ENCODE data around the gene CYP1A2. TPM values are rescaled to one million over a fixed set of nuclear protein-coding genes. Genes with fewer than 3 reads are reported as not detected.

The CYP1A2 gene
- polyA plus RNA-seq, 1 of the 3 experiments (the other 2 are of a cell fraction), result not detected

Small RNA genes within 50 kb of the gene (small RNA-seq; reads per million reads assigned to genes)
- gene MIR4513, result 0 reads per million in 7 experiments

Other genes with a start within 250 kb of the CYP1A2 start
- 3.0 and 3.7 TPM in 2 replicates for gene ARID3B, start 207.6 kb upstream of the CYP1A2 start, polyA plus RNA-seq (2012; rRNA removed)
- 67.7 and 72.4 TPM in 2 replicates for gene CLK3, start 133.0 kb upstream of the CYP1A2 start, polyA plus RNA-seq (2012; rRNA removed)
- gene EDC3, start 52.8 kb upstream of the CYP1A2 start, polyA plus RNA-seq (2012; rRNA removed), result 34.9 and 44.5 TPM in 2 replicates
- 0.07 and 0.15 TPM in 2 replicates for gene CYP1A1, start 23.3 kb upstream of the CYP1A2 start, polyA plus RNA-seq (2012; rRNA removed)
- gene CSK, start 33.2 kb downstream of the CYP1A2 start, polyA plus RNA-seq (2012; rRNA removed), result 34.7 and 53.1 TPM in 2 replicates
- 0.02 TPM in 1 of 2 replicates, not detected in the other for gene LMAN1L, start 64.0 kb downstream of the CYP1A2 start, polyA plus RNA-seq (2012; rRNA removed)
- not detected in 2 replicates for gene CPLX3, start 77.8 kb downstream of the CYP1A2 start, polyA plus RNA-seq (2012; rRNA removed)
- 41.3 and 55.3 TPM in 2 replicates for gene ULK3, start 94.3 kb downstream of the CYP1A2 start, polyA plus RNA-seq (2012; rRNA removed)
- 88.1 and 99.5 TPM in 2 replicates for gene SCAMP2, start 124.5 kb downstream of the CYP1A2 start, polyA plus RNA-seq (2012; rRNA removed)
- 58.2 and 63.5 TPM in 2 replicates for gene MPI, start 141.2 kb downstream of the CYP1A2 start, polyA plus RNA-seq (2012; rRNA removed)
- 53.0 and 90.2 TPM in 2 replicates for gene FAM219B, start 158.0 kb downstream of the CYP1A2 start, polyA plus RNA-seq (2012; rRNA removed)
- gene COX5A, start 189.2 kb downstream of the CYP1A2 start, polyA plus RNA-seq (2012; rRNA removed), result 112 and 158 TPM in 2 replicates
- gene RPP25, start 207.9 kb downstream of the CYP1A2 start, polyA plus RNA-seq (2012; rRNA removed), result 1.7 TPM in 2 replicates
- gene SCAMP5, start 246.7 kb downstream of the CYP1A2 start, polyA plus RNA-seq (2012; rRNA removed), result 27.9 and 32.7 TPM in 2 replicates

Data from SK-N-SH (cell line).